HuH-7.5 (cell line): ENCODE measurements around the gene THADA.

Source experiments
- DNase-seq: peaks from one replicate; pipeline ENCODE4 v3.0.0; 2011; ENCODE audit warnings: low spot score

Gene THADA

GRCh38 chr2:43323857-43324256, 272.0 kb downstream of the THADA start:
- no peak for DNase-seq

GRCh38 chr2:43321446-43321845, 274.4 kb downstream of the THADA start:
- no peak for DNase-seq

DNA sequence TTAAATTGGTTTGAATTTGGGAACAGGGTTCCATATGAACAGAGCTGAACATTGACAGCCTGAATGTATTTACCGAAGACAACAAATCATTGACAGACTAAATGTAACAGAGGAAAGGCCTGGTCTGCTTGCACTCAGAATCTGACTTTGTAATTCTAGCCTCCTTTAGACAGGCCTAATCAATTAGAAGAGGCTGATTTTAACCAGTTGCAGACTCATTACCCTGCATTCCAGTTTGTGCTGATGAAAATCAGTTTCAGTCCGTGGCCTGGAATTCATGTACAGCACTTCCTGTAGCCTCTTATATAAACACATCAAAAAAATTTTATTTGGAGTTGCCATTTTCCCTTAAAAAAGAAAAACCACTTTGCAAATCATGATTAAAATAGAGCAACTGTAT, 276.3 kb downstream of the THADA start:
- no peak for DNase-seq

GRCh38 chr2:43318791-43319190, 277.0 kb downstream of the THADA start:
- no peak for DNase-seq

DNA sequence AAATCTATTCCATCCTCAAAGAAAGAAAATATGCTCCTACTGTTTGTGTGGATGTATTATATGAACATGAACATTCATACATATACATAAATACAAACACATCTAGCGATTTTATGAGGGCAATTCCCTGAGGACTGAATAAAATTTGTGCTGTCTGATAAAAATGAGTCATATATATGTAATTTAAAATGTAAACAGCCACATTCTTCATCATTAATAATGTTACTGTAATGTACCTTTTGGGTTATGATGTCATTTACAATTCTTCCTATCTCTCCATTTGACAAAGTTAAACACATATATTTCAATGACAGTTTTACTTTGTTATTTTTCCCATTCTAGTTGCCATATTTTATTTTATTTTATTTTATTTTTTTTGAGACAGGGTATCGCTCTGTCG, 278.2 kb downstream of the THADA start:
- no peak for DNase-seq

GRCh38 chr2:43317194-43317593, 278.6 kb downstream of the THADA start:
- no peak for DNase-seq

- DNase-seq = no peak
Observed at GRCh38 chr2:43315482-43315881, 280.4 kb downstream of the THADA start.

DNA sequence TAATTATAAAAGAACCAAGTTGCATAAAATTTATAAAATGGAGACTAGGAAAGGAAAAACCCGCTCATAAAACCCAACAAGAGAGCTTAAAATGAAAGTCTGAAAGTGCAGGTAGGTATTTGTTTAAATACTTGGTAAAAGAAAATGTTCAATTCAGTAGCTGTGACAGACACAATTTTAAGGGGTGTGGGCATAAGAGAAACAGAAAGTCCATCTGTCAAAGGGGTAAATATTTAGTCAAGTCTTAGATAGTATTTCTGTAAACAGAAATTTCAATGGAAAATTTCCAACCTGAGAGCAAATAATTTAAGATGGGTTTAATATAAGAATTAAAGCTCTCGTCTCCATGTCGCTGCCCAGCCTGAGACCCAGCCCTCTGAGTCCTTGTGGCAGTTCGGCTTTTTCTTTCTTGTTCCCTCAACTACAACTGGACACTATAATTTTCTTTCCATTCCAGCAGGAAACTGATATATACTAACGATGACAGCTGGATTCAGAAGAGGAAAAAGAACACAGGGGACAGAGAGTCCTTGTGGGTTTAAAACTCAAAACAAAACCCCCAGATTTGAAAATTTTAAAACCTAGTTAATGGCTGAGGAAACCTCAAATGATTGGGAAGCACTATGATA, 281.4 kb downstream of the THADA start:
- no peak for DNase-seq

GRCh38 chr2:43313642-43314017, 282.2 kb downstream of the THADA start:
- DNase-seq = no peak

DNA sequence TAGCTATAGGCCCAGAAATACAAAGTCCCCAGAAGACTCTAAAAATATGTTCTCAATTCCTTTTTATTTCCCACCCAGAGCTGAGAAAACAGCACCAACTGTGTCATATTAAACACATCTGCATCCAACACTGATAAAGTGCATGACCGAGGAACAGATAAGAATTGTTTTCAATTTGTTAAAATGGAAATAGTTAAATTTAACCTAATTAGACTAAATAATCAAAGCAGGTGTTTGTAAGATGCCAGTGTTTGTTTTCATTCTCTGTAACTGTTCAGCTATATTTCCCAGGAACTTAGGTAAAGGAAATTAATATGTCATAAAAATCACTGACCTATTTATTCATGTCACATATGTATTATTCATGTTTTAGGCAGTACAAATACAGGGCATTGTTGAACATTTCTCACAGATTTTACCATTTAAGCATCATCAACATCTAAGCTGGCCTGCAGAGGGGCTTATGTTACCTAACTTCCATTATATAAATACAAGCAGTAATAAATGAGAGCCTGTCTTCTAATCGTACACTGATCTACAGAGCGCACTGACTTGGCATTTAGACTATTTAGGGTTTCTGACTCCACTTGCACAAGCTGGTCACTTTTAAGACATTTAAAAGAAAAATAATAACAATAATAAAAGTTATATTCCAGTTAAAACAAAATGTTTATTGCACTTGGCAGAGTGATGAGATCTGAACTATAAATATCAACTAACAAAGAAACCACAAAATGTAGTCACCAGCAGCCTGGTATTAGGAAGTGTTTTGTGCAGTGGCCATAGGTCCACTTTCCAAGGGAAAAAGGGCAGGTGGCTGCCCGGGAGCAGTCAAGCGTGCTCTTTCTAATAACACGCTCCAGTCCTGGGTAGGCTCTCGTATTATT, 282.8 kb downstream of the THADA start:
- no peak for DNase-seq

GRCh38 chr2:43311276-43311675, 284.6 kb downstream of the THADA start:
- DNase-seq = no peak

GRCh38 chr2:43309935-43310334, 285.9 kb downstream of the THADA start:
- no peak for DNase-seq

- no peak for DNase-seq
Observed at GRCh38 chr2:43307973-43308372, 287.9 kb downstream of the THADA start.

DNA sequence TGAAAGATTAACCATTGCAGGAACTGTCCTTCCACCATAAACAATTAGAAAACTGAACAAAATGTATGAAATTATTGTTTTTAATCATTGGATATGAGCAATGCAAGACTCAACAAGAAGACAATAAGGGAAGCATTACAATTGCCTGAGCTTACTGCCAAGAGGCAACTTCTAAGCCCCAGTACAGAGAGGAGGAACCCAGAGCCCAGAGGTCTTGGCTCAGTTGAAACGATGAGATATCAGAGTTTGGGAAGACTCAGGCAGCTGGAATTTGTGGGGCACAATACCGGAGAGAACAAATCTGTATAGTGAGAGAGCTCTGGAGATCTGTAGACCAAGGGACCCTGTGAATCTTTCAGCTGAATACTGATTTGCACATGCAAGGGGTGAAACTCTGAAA, 288.8 kb downstream of the THADA start:
- DNase-seq = no peak

DNA sequence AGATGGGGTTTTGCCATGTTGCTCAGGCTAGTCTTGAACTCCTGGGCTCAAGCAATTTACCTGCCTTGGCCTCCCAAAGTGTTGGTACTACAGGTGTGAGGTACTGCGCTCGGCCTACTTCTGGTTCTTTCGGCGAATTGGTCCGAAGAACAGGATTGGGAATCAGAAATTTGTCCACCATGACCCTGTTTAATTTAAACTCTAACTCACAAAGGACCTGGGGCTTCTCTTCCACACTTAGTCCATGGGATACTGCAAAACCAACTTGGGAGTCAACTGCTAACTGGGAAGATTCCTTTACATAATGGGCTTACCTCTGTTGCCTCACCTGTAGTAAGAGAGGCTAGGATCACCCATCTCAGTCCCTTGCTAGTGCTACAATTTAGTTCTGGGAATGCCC, 289.6 kb downstream of the THADA start:
- DNase-seq = no peak

DNA sequence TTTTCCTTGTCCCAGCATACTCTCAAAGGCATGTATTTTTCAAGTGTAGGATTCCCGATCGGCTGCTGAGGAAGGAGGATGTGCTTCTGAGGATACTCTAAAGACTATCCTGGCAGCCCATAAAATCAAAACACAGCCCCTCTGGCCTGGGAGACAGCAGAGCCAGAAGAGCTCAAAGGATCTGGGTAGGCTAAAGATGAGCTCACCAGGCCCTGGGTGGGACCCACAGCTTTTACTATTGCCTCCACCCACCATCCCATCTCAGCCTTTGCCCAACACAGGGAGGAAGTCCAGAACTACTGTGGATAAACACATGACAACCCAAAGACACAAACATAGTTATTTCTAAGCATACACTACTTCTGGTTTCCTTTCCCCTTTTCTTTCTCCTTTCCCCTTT, 290.3 kb downstream of the THADA start:
- DNase-seq = no peak

- no peak for DNase-seq
Observed at GRCh38 chr2:43305012-43305411, 290.8 kb downstream of the THADA start.

DNA sequence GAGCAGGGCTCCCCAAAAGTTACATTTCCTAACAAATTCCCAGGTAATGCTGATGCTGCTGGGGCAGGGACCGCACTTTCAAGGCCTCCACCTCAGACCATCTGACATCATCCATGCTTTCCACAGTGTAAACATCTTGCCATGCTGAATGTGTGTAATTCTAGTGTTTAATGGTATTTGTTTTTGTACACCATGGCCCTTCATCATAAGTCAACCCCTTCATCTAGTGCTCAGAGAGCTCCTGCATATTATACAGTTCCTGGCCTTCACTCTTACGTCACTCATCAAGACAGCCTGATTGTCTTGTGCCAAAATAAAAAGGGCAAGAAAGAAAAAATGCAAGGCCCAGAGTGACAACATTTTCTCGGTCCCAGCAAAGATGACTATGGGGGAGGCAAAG, 291.9 kb downstream of the THADA start:
- no peak for DNase-seq

- no peak for DNase-seq
Observed at GRCh38 chr2:43302961-43303494, 292.8 kb downstream of the THADA start.

DNA sequence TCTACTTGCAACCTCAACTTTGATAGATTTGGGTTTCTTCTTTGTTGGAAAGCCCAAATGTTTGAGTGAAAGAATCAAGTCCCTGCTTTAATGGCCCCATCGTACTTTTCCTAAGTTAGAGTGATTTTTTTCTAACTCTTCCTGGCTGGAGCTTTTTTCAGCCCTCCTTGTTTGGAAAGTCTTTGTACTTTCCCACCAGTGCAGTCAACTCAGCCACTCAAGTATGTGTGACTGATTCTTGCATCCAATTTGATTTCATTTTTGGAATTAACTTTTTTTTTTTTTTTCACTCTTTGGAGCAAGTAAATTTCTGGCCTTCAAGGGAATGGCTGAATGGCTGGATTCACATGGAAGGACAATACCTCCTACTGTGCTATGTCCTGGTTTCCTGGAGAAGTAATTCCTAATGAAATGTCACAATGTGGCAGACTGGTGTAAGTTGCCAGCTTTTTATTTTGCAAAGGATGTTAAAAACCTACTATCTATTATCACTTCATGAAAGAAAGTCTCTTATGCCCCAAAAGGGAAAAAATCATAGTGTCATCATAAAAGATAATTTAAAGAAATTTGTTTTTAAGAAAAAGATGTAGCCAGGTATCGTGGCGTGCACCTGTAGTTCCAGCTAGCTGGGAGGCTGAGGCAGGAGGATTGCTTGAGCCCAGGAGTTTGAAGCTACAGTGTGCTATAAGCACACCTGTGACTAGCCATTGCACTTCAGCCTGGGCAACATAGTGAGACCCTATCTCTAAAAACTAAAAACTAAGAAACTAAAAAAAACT, 293.5 kb downstream of the THADA start:
- no peak for DNase-seq

- DNase-seq = no peak
Observed at GRCh38 chr2:43300781-43301583, 294.9 kb downstream of the THADA start.

- DNase-seq = no peak
Observed at GRCh38 chr2:43300222-43300621, 295.6 kb downstream of the THADA start.
